GM18873 (cell line): ENCODE measurements around the gene RALB.
"Not testable (repeated sequence)": the region's sequence is repeated elsewhere in the genome, so short reads cannot be mapped to it uniquely, and the experiment has no call there.

Source experiments
- ATAC-seq: cut with Tn5 transposase; IDR thresholded peaks from one replicate; pipeline ENCODE4 v1.9.1; 2021; ENCODE audit warnings: mild to moderate bottlenecking, moderate library complexity, moderate number of reproducible peaks; ENCODE audit not compliant: unreplicated experiment, low FRiP score

The RALB gene

DNA sequence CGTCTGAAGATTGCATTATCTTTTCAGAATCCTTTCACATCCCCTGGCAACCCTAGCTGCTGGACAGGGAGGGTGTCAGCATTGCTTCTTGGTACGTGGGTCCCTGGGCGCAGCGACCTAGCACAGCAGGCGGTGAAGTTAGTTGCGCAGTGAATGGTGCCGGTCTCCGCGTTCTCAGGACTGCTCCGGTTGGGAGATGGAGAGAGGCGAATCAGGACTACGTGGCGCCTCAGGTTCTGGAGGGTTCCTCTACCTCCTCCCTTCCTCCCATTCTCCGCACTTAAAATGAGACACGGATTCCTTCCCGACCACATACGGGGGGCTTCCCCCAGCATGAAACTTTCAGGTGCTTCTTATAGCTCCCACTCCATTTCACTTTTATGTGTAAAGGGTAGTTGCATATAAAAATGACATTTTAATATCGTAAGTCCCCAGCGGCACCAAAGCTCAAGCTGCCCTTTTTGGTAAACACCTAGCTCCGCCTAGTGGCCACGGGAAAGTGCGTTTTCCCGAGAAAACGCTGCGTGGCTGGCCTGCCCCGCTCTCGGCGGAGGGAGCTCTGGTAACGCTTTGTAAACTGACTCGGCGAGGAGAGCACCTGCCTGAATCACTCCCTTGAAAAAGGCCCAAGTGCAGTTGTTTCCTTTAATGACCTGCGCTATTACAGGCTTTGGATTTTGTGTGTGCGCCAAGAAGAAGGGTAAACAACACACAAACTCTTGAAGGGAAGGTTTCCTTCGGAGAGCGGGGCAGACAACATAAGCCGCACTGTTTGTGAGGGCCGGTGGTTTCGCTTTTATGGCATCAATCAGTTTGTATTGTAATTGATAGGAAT is 60.4 kb downstream of the RALB start:
- no peak for ATAC-seq

DNA sequence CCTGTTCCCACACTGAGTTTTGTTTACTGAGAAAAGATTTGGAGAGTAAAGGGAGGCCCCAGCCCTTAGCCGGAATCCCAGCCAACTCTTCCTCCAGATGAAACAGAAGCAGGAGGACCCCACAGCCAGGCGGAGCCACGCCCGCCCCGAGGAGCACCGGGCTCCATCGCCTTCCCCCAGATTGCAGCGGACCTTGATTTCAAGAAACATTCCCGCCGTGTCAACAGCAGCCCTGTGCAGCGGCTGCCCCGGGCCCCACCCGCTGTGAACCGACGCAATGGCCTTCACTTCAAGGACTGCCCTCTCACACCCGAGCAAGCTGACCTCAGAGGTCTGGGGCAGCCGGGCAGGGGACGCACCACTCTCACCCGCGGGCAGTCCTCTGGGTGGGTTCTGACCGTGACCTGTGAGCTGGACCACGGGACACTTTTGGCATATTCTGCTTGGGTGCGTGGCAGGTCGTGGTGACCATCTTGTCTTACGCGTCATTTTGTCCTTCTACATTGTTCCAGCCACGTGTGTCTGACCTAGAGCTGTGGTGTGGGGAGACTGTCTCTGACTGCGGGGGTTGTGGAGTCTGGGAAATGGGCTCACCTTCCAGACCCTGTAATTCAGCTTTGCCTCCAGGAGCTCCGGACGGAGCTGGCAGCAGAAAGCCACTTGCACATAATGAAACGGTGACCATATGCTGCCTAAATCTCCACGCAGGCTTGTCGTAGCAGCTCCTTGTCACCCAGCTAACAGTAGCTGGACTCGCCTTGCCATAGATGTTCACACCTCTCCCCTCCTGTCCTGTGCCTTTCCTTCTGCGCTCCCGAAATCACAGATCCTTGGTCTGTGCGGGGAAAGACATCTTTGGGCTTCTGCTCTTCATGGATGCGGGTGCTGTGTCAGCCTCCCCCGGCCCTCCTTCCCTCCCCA is 61.3 kb downstream of the RALB start:
- ATAC-seq: no peak

DNA sequence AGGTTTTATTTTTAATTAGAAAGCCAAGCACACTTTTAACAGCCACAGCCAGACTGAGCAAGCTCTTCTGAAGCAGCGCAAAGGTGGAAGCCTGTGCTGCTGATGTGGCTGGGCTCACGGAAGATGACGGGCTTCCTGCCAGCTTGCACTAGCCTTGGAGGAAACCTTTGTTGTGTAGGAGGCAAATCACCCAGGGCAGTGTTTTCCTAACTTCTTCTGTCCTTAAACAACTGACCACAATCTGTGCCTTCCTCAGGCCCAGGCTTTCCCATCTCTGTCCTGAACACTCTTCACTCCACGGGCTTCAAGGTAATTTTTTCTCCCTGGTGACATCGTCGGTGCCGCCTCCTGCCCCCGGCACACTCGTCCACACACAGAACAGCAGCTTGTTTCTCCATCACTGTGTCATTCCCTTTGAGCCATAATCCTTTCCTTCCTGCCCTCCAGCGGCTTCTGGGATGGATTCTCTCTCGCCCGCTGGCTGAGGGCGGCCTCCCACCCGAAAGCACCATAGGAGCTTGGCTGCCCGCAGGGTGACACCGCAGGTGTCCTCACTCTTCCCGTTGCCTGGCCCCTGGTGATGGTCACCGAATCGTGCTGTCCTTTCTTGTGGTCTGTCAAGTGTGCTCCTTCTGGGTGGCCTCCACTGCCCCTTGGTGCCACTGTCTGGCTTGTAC is 62.2 kb downstream of the RALB start:
- ATAC-seq: no peak

DNA sequence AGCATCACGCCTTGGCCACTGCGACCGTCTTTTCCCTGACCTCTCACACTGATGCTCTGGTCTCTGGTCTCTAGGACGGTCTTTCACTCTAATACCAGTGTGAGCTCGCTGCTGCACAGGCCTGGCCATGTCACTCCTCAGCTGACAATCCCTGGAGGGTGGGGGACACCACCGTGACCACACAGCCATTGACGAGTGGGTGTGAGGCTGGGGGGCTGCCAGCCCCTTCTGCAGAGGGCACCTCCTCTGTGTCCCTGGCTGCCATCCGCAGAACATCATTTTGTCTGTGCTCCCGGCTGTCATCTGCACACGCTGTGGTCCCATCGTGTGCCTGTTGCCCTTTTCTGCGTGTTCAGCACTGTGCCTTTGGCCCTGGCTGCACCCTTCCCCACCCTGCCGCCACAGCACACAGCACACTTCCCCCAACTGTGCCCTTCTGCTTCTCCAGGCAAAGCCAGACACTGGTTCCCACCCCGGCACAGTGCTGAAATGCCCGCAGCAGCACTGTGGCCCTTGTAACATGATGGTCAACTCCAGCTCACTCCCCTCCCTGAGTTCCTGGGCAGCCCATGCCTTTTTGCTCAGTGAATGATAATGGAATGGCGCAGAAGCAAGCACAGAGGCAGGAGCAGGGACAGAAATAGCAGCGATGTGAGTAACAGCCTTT is 62.8 kb downstream of the RALB start:
- no peak for ATAC-seq

DNA sequence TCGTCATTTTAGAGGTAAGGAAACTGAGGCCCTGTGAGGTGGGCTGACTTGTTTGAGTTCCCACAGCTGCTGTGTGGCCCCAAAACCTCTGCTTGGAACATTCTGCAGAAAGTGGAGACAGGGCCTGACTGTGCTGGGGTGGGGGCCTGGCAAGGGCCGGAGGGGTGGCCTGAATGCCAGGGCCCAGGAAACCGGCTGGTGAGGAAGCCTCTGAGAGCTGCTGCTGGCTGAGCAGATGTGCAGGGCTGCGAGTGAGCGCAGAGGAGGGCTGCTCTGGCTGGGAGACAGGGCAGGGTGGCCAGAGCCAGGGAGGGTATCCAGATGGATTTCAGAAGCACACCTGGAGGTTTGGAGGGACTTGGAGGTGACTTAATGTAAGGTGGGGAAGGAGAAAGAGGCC is 63.4 kb downstream of the RALB start:
- no peak for ATAC-seq

DNA sequence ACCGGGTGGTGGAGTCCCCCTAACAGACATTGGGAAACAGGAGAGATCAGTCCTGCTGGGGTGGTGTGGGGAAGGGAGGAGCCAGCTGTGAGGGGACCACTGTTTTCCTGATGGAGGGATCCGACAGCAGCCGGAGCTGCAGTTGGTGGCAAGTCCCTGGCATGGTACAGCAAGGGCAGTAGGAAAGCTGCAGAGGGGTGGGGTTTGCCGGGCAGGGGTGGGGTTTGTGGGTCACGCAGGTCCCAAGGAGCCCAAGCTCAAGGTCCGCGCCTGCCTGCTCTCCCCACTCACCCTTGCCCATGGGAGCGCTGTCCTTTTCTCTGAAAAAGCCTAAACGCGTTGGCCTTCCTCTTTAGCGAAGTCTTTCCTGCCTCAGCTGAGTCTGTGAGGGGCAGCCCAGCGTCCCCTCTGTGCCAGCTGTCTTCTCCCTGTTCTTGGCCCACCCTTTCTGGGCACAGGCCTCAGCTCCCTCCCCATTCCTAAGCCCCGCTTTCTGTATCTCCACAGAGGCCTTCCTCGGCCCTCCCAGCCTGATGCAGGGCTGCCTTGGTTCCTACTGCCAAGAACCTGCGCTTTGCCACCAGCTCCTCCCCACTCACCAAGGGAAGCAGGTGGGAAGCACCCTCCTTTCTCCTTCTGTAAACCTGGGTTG is 64.0 kb downstream of the RALB start:
- no peak for ATAC-seq

DNA sequence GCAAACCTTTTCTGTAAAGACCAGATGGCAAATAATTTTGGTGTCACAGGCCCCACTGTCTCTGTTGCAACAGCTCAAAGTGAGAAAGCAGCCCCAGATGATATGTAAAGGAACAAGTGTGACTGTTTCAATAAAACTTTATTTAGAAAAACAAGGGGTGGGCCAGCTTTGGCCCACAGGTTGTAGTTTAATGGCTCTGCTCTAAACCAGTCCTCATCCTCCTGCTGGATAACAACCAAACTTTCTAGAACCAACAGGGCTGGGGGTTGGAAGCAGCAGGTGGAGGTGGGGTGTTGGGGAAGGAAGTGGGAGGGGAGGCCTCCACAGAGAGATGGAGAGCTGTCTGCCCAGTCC is 64.5 kb downstream of the RALB start:
- ATAC-seq: no peak

DNA sequence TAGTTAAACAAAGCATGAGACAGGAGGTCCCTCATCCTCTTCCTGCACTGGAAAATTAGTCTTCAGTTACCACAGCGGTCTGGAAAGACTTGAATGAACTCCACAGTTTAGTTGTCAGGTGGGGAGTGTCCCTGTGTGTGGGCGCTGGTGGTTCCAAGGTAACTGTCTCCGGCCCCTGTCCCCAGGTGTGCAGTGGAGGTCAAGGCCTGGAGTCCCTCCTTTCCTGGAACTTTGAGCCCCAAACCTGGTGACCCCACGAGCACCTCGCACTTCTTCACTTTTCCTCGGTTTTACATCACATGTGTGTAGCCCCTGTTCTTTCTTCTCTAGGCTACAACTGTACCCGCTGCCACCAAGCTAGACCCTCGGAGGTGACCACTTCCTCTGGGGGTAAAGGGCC is 65.3 kb downstream of the RALB start:
- ATAC-seq: no peak

DNA sequence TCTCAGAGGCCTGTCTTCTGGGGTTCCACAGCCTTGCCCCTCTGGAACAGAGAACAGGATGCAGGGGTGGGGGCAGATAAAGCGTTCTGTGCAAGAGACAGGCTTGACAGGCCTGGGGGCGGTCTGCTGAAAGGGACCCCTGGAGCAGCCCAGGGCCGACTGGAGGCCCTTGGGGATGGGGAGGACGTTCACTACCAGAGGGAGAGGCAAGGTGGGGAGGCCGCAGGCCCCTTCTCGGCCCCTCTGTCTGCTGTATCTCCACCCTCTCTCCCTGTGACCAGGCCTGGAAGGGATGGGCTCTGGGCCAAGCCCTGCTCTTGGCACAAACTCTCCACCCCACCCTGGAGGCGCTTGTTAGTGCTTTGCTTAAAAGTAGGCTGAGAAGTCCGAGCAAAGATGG is 66.0 kb downstream of the RALB start:
- no peak for ATAC-seq

DNA sequence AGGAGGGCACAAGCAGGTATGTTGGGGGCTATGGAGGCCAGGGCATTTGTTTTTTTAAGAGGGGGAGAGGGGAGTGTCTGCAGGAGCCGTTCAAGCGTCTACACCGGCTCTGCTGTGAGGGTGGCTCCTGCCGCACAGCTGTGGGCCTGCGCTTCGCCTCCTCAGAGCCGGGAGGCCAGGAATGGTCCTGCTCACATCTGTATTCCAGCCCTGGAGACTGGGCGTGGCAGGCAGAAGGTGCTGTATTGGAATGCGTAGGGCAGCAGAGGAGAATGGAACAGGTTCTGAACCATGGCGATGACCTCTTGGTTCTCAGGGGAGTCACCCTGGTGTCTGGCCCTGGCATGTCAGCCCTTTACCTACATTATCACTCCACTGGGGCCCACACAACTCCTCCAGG is 66.5 kb downstream of the RALB start:
- no peak for ATAC-seq

DNA sequence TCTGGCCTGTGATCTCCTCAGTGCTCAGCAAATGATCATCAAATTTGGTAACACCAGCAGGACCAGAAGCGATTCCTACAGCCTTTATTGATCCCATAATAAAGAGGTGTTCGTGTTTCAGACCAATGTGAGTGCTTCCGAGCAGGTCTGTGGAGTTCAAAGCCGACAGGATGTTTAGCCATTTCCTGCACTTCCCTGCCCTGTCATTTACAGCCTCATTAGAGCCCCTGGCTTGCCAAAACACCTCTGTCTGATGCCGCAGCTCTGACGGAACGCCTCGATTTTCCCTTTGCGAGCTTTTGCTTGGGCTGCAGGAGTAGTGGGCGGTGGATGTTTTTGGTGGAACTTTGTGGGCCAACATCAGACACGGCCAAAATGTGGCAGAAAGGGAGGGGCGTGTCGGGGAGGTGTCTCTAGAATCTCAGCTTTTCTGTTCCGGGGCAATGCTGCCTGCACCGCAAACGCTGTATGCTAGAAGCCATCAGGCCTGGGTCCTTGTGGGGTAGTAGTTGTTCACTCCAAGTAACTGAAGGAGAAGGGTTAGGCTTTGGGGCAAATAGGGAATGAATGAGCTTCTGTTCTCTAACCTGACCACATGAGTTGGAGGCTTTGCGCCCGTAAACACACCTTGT is 67.2 kb downstream of the RALB start:
- no peak for ATAC-seq

DNA sequence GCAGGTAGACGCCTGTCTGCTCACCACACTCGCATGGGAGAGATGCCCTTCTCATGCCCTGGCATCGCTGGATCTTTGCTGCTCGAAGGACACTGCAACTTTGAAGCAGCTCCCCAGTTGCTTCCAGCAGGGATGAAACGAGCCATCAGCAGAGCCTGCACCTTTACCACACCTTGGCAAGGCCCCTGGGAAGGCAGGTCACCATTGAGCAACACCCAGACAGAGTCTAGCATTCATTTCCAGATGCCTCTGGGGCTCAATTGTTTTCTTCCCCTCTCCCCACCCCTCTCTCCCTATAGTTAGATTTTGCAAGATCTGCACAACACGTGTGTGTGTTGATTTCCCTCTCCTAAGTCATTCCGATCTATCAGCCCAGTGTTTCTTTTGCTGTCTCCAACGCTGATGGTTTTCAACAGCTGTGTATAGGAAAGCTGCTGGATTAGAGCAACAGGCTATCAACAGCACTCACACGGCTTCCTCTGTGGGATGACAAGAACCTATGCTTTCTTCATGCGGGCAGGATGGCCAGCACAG is 67.7 kb downstream of the RALB start:
- no peak for ATAC-seq

DNA sequence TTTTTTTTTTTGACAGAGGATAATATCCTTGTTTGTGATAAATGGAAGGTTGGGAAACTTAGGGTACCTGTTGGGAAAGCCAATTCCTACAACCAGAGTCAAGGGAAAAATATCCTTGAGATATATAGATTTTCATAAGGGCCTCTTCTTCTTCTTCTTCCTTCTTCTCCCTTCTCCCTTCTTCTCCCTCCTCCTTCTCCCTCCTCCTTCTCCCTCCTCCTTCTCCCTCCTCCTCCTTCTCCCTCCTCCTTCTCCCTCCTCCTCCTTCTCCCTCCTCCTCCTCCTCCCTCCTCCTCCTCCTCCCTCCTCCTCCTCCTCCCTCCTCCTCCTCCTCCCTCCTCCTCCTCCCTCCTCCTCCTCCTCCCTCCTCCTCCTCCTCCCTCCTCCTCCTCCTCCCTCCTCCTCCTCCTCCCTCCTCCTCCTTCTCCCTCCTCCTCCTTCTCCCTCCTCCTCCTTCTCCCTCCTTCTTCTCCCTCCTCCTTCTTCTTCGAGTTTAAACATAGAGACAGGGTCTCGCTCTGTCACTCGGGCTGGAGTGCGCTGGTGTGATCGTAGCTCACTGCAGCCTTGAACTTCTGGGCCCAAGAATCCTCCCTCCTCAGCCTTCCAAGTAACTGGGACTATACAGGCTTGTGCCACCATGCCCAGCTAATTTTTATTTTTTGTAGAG is 68.4 kb downstream of the RALB start:
- ATAC-seq: not testable (repeated sequence)

DNA sequence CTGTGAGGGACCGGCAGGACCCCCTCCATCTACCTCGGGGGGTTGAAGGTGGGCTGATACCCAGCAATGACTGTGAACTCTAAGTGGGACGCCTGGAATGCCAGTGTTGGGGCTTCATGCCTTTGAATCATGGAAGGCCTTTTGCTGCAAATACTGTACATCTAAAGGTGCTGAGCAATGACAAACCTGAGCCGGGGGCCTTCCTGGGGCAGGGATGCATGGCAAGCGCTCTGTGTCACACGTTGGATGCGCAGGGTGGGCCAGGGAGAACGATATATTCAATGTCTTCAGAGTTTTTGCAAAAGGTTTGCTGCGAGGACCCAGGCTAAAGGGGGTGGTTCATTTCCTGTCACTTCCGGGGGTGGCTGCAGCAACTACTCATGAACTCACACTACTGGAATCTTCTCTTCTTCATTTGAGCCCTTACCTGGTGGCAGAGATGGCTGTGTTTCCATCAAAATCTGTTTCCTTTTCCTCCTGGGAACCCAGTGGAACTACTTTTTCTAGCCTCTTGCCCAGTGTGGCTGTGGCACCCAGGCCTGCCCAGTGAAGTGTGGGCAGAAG is 69.2 kb downstream of the RALB start:
- ATAC-seq: no peak

DNA sequence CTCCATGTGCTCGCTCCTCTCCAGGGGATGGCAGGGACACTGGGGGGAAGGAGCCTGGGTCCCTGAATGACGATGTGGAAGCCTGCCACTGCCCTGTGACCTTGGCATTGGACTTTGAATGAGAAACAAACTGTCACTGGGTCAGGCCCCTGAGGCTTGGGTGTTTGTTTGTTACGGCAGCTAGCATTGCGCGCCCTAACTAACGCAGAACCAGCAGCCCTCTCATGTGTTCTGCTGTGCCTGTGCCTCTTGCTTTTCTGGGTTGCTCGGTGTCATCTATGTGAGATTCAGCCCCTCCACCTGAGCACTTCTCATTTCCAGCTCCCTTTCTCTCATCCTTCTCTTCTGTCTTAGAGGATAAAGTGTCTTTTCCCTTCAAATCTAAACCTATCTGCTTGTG is 69.7 kb downstream of the RALB start:
- no peak for ATAC-seq

DNA sequence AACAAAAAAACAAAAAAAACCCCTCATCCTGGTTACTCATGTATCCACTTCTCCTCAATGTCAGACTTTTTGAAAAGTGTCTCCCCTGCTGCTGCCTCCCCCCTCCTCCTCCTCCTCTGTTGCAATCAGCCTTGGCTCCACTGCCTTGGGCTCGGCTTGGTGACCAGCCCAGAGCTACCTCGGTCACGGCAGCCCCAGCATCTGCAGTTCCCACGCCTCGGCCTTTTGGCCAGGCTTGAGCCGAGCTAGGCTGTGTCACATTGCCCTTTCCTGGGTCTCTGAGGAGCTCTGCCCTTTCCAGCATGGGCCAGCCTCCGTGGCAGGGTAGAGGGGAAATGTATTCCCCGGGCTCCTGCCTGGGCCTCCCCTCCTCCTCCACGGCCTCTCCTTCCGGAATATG is 70.6 kb downstream of the RALB start:
- ATAC-seq: no peak

DNA sequence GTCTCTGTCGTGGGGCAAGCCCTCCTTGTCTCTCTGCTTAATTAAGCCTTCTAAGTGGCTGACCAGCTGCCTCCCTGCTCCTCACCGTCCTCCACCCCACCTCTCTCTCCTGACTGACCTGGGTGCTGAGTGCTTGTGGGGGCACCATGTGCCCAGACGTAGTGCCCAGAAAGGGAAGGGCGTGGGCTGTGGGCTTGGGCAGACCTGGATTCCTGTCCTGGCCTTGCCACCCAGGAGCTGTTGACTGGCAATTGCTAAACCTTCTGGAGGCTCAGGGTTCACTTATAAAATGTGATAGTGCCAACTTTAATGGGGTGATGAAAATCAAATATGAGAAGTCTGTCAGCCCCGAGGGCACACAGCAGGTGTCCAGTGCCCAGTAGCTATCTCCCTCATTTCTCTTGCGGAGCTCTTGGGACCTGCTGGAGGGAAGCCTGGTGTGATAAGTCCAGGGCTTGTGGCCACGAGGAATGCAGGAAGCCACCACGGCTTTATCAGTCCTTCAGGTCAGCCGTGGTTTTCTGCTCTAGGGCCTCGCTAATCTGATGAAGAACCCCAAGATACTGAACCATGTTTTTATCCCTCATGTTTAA is 71.3 kb downstream of the RALB start:
- ATAC-seq: no peak

DNA sequence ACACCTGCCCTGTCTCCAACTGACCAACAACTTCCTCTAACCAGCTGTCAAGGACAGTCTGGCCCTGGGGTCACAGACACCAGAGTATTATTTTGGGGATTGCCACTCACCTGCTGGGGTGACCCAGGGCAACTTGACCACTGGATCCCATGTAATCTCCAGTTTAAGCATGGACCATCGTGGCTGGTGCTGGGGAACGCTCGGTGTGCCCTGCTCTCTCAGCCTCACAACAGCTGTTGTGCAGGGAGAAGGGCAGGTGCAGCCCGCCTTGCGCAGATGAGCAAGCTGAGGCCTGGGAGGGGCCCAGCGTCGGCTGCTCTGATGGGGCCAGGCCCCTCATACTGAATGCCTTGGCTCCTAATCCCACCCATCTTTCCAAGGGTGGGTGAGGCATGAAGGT is 72.3 kb downstream of the RALB start:
- ATAC-seq: no peak
